Melanocyte of skin (primary cell): Measurements from ENCODE around the gene CLTCL1. TPM values are rescaled to one million over a fixed set of nuclear protein-coding genes. Genes with fewer than 3 reads are reported as not detected.

Source experiments
- small RNA-seq, 2 donors: library from RNA; depleted of rRNA; stranded (forward); fragments of <200 nt; gene quantifications; one replicate each; pipeline ENCODE3, GENCODE V24; 2012
- total RNA-seq, 2 donors: library from RNA; depleted of rRNA; stranded (reverse); fragments of >200 nt; gene quantifications; 2 replicates each; pipeline ENCODE4 v1.2.3, GENCODE V29; 2012

The CLTCL1 gene
- 1 to 10 TPM; 3.0 to 4.8 TPM for total RNA-seq

DNA sequence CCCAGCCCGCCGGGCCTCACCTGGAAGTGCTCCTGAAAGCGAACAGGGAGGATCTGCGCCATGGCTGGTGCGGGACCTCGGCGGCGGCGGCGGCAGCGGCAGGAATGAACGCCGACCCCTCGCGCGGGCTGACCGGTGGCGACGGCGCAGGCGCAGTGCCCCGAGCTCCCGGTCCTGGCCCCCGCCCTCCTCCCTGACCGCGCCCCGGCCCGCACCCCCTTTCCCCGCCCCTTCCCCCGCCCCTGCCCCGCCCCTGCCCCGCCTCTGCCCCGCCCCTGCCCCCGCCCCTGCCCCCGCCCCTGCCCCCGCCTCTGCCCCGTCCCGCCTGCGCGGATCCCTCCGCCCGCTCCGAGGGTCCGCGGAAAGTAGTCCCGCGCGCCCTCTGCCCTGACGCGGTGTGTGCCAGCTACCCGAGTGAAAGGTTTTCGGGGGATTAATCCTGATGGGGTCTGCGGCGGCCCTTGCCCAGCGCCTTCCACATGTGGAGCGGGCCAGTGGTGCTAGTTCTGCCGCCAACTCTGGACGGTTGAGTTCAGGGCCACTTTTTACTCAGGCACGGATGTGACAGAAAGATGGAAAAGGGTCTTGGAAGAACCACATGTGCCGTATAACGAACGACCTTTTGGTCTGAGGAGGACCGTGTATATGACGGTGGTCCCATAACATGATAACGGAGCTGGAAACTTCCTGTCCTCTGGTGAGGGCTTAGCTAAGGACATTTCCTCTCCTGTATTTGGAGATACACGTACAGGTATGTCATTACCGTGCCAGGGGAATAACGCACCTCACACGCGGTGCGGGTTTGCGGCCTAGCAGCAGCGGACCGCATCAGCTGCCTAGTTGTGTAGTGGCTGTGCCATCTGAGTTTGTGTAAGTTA is at the start of gene CLTCL1:
Gene CLTCL1, minus strand, starts transcription at position 140 of the 878 bp plus-strand sequence. Its CDS starts 78 bp downstream, at position 62.

DNA sequence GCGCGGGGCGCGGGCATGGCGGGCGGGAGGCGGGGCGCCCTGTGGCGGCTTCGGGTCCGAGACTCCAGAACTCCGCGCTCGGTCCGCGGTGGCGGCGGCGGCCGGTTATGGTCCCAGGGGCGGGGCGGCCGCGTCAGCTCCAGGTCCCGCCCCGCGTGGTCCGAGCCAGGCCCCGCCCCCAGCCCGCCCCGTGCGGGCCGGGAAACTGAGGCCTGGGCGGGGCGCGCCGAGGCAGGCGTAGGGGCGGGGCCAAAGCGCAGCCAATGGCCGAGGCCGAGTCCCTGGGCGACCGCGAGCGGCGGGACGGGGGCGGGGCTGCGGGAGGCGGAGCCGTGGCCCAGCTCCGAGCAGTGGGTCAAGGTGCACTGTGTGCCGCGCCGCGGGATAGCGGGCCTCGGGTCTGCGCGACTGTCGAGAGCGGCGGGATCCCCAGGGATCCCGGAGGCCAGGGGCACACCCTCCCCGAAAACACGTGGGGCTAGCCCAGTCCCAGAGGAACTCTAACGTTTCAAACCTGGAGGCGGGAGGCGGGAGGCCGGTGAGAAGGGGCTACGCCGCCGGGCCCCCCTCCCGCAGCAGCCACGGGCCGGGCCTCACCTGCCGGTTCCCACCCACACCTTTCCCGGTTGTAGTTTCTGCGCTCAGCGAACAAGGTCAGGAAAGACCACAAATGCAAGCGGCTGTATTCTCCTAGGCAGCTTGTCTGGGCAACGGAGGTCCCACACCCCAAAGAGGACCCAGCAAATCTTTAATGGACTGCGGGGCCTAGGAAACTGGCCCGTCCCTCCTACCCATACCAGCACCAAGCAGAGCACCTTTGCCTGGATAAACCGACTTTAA is 112.6 kb downstream of the CLTCL1 start, which contains the start of gene SLC25A1:
Gene SLC25A1, minus strand, starts transcription at position 80 of the 840 bp plus-strand sequence. Its CDS starts 63 bp downstream, at position 17.

DNA sequence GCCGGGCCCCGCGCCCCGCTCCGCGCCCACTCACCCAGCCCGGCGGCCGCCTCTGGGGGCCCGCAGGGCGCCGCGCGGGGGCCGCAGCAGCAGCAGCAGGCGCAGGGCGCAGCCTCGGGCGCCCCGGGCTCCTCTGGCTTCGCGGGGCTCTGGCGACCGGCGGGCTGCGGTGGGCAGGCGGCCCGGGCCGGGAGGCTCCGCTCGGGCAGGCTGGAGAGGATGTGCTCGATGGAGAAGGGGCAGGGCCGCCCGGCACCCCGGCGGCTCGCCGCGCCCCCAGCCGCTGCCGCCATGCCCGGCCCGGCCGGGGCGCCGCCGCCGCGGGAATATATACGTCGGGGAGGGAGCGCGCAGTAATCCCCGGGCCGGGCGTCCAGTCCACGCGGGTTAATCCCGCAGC is 141.5 kb downstream of the CLTCL1 start, which contains the start of gene GSC2:
Gene GSC2, minus strand, starts transcription at position 302 of the 400 bp plus-strand sequence. Its CDS starts 9 bp downstream, at position 293.

GRCh38 chr22:19130959-19131684 is 160.4 kb downstream of the CLTCL1 start, which contains the start of gene TSSK2:
Gene TSSK2 (plus strand): TSS chr22:19131308. CDS start chr22:19131400, 92 bp downstream.

Small RNA genes lying within 50 kb of the gene (small RNA-seq; reads per million reads assigned to genes)
- gene AC000081.1 (0 to 0.06 reads per million in 2 donors), gene RF00398 (0 reads per million in 2 donors)

Other genes starting within 250 kb of the CLTCL1 start
- gene DGCR2, start 169.3 kb downstream of the CLTCL1 start, total RNA-seq: 10 to 100 TPM; 43.0 to 43.3 TPM
- not detected for gene TSSK2, start 160.4 kb downstream of the CLTCL1 start, total RNA-seq
- gene ESS2, start 147.1 kb downstream of the CLTCL1 start, total RNA-seq: 10 to 100 TPM; 15.1 to 16.0 TPM
- not detected for gene GSC2, start 141.4 kb downstream of the CLTCL1 start, total RNA-seq
- 10 to 100 TPM; 76.1 to 85.6 TPM for gene SLC25A1, start 113.0 kb downstream of the CLTCL1 start, total RNA-seq
- gene HIRA, start 140.0 kb upstream of the CLTCL1 start, total RNA-seq: 10 to 100 TPM; 18.2 to 28.6 TPM
- 10 to 100 TPM; 41.0 to 56.3 TPM for gene MRPL40, start 140.8 kb upstream of the CLTCL1 start, total RNA-seq
- 10 to 100 TPM; 12.7 to 13.4 TPM for gene C22orf39, start 156.0 kb upstream of the CLTCL1 start, total RNA-seq
- 10 to 100 TPM; 78.1 to 93.2 TPM for gene UFD1, start 187.5 kb upstream of the CLTCL1 start, total RNA-seq
- 10 to 100 TPM in 1 of 2 donors, 1 to 10 TPM in 1; 10.0 to 39.6 TPM for gene CDC45, start 188.2 kb upstream of the CLTCL1 start, total RNA-seq
- gene CLDN5, start 232.7 kb upstream of the CLTCL1 start, total RNA-seq: under 1 TPM in 1 of 2 donors, not detected in 1; under 0.01 TPM